ENCODE measurements around the gene IRF6.

DNA sequence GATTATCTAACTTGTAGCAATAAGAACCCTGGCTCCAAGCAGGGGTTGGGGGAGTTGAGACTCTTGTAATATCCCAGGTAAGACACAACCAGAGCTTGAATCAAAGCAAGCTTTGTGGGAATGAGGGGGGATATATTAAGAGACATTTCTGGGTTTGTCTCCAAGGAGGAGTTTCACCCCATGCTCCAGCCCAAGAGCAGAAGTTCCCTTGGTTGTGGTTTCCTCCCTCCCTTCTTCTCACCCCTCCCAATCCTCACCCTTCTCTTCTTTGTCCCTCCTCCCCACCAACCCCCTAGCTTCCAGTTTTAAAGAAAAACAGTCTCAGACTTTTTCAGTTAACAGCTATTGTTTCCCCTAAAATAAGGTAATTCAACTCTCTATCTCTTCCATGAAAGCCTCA lies 38.2 kb downstream of the IRF6 start:
- TF ChIP-seq, protein P1, sequence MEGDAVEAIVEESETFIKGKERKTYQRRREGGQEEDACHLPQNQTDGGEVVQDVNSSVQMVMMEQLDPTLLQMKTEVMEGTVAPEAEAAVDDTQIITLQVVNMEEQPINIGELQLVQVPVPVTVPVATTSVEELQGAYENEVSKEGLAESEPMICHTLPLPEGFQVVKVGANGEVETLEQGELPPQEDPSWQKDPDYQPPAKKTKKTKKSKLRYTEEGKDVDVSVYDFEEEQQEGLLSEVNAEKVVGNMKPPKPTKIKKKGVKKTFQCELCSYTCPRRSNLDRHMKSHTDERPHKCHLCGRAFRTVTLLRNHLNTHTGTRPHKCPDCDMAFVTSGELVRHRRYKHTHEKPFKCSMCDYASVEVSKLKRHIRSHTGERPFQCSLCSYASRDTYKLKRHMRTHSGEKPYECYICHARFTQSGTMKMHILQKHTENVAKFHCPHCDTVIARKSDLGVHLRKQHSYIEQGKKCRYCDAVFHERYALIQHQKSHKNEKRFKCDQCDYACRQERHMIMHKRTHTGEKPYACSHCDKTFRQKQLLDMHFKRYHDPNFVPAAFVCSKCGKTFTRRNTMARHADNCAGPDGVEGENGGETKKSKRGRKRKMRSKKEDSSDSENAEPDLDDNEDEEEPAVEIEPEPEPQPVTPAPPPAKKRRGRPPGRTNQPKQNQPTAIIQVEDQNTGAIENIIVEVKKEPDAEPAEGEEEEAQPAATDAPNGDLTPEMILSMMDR (IDR thresholded peaks at IDR 0.05), result no peak
- no peak for TF ChIP-seq POLR2A (IDR thresholded peaks at IDR 0.05)
